HG02571 (cell line): ENCODE measurements around the gene SLC1A2.
A peak's percentile ranks its signal among the peaks of the same experiment; 100 is the strongest.

Experiments
- ATAC-seq: cut with Tn5 transposase; IDR thresholded peaks from one replicate; pipeline ENCODE4 v1.9.1; 2021; ENCODE audit warnings: mild to moderate bottlenecking, moderate library complexity; ENCODE audit not compliant: unreplicated experiment

Gene SLC1A2

DNA sequence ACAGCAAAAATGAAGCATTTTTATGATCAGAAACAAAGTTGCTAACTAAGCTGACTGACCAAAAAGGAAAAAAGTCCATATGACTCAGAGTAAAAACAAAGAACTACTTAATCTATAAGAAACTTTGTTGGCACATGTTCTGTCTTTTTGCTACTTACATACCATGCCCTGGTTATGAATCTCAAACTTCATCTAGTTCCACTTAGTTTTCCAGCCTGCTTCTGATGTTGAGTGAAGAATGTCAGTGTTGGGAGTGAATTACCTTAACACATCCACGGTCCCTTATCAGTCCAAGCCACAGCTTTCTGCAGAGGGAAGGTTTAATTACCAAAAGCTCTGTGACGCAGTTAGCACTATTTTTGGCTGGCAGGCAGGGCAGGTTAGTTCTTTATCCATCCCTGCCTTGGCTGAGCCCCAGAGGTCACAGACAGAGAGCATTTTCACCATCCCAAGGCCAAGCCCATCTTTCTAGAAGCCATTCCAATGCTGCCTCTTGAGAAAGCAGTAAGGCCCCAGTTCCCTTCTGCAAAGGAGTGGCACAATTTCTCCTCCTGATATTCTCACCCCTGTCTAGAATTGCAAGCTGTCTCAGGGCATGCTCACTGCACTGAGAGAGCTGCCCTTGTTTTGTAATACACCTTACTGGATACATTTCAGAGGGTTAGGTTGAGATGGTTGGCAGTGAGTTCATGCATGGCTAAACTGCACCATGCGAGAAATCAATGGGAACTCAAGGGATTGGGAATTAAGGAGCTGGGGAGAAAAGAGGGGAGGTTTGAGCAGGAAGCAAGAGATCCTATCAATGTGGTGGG is 67.1 kb downstream of the SLC1A2 start:
- ATAC-seq, result no peak

DNA sequence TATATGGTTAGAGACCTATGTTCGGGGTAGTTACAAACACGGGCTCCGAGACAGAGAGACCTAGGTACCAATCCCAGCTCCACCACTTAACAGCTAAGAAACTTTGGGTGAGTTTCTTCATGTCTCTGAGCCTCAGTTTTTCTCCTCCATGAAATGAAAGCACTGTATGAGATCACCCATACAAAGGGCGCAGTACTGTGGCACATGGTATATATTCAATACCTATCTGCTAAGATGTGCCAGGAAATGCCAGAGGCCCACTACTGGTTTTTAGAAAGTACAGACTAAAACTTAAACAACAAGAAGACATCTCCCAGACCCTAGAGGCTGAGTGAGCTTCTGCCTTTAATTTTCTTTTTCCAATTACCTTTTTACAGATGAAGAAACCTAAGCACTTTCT is 69.5 kb downstream of the SLC1A2 start:
- no peak for ATAC-seq

GRCh38 chr11:35348898-35349687 is 70.3 kb downstream of the SLC1A2 start:
- no peak for ATAC-seq

DNA sequence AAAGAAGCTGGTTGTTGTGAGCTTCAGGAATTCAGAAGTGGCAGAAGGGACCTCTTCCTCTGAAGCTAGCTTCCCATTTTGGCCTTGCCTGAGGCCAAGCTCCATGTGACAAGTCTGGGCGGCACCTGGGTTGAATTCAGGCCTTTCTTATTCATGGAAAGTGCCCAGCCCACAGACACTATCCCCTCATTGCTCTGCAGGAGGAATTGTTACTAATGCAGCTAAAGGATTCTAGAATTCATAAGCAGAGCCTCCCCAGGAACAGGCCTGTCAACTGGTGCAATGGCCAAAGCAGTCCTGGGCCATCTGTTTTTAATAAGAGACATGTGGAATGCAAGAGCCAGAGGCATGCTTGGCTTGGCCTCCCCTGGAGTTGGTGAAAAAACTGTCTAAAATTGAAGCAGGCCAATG is 71.4 kb downstream of the SLC1A2 start:
- ATAC-seq, result no peak

GRCh38 chr11:35347173-35347878 is 72.0 kb downstream of the SLC1A2 start:
- ATAC-seq, result no peak

DNA sequence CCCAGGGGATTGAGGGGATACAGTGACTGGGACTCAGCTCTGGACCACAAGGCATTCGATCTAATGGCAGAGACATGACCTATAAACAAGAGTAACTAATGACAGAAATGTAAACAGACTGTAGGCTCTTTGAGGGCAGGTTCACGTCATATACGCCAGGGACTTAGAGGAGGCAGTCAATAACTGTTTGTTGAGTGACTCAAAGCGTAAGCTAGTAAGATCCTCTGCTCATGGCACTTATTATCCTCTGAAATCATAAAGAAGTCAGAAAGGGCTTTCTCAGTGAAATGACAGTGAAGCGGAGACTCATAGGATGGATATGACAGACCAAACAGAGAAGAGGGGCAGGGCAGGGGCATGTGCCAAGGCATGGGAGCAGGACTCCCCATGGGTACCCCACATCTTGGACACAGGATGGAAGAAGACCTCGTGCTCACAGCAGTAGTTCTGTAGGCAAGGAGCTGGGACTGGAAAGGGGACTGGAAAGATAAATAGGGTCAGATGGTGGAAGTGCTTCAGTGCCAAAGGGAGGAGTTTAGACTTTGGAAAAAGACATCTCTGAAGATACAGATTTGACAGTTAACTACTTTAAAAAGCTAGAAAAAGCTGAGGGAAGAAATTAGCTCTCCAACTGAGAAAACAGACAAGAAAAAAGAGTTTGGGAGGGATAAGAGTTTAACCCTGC is 72.7 kb downstream of the SLC1A2 start:
- no peak for ATAC-seq

- no peak for ATAC-seq
These were observed 74.4 kb downstream of the SLC1A2 start for GRCh38 chr11:35344681-35345574.

GRCh38 chr11:35343033-35343598 is 76.2 kb downstream of the SLC1A2 start:
- ATAC-seq, result peak; percentile 48

GRCh38 chr11:35340715-35341114 is 78.6 kb downstream of the SLC1A2 start:
- no peak for ATAC-seq

- ATAC-seq, result no peak
These were observed 79.3 kb downstream of the SLC1A2 start for GRCh38 chr11:35340071-35340470.

DNA sequence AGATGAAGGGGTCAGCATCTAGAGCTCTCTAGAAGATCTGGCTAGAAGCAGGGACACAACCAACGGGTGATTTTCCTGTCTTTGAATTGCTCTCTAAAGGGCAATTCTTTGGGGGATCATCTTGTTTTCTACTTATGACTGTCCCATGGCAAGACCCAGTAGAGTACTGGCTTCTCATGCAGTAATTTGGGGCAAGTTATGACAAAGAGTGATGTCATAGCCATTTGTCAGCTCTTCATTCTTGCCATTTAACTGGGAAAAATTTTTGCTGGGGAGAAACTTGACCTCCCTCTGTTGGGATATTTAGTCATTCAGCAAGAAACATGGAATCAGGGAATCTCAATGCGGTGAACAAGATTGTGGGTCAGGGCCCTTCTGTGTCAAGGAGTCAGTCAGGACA is 80.4 kb downstream of the SLC1A2 start:
- ATAC-seq, result no peak

- no peak for ATAC-seq
These were observed 81.4 kb downstream of the SLC1A2 start for GRCh38 chr11:35337914-35338305.

- no peak for ATAC-seq
These were observed 82.0 kb downstream of the SLC1A2 start for GRCh38 chr11:35337136-35337913.

GRCh38 chr11:35336726-35337125 is 82.6 kb downstream of the SLC1A2 start:
- no peak for ATAC-seq

- ATAC-seq, result no peak
These were observed 84.1 kb downstream of the SLC1A2 start for GRCh38 chr11:35335226-35335625.

- peak; percentile 58 for ATAC-seq
These were observed 84.8 kb downstream of the SLC1A2 start for GRCh38 chr11:35334385-35335090.

DNA sequence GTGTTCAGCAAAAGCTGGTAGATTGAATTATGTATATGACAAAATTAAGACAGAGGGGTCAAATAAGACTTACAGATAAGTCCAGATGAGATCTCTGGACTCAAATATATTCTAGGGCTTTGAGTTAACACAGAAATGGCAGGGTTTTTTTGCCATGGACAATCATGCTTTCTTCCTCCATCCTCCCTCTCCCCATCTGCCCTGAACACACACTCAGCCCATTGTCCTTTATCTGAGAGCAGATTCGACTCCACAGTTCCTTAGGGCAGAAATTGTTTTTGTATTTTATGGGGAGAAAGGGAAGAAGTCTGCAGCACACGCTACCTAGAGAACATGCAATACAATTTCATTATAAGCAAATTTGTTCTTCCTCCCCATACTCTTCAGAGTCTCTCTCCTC is 86.8 kb downstream of the SLC1A2 start:
- ATAC-seq, result no peak

- ATAC-seq, result no peak
These were observed 88.4 kb downstream of the SLC1A2 start for GRCh38 chr11:35330931-35331330.
